GM19395 (cell line): ENCODE measurements around the gene OR5H2.

Experiments used
- ATAC-seq: cut with Tn5 transposase; IDR thresholded peaks from one replicate; pipeline ENCODE4 v1.9.1; 2021; ENCODE audit warnings: mild to moderate bottlenecking, moderate library complexity; ENCODE audit not compliant: unreplicated experiment

OR5H2 gene

DNA sequence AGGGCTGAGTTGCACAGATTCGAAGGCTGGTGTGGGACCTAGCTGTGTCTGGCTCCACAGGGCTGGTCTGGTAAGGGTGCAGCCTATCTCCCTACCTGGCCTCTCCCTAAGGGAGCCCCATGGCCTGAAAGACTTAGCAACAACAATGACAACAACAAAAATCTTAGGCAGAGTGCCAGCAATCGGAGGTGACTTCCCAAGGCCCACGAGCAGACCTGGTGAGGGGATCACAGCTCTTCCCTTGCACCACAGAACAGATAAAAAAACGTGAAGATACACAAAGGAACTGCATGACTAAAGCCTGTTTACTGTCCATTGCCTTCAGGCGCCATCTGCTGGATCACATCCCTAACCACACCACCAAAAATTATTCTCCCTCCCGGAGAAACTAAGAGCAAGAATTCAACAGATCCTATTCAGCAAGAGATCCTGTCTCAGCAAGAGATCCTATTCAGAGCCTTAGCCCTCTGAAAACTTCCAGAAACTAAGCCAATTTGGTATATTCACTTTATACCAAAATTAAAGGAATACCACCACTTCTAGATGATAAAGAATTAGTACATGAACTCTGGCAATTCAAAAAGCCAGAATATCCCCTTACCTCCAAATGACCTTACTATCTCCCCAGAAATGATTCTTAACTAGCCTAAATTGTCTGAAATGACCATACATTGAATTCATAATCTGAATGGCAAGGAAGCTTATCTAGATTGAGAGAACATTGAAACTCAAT lies 47.3 kb downstream of the OR5H2 start:
- peak; percentile 80 for ATAC-seq

DNA sequence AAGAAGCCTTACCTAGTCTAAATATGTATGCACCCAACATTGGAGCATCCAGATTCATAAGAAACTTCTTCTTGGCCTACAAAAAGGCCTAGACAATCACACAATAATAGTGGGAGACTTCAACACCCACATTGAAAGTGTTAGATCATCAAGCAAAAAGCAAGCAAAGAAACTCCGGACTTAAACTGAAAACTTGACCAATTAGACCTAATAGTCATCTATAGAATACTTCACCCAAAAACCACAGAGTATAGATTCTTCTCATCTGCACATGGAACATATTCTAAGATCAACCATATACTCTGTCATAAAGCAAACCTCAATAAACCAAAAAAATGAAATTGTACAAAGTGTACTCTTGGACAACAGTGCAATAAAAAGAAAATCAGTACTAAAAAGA lies 49.0 kb downstream of the OR5H2 start:
- no peak for ATAC-seq
